ENCODE results near the gene DEPDC5. TPM values are rescaled to one million over a fixed set of nuclear protein-coding genes. Genes with fewer than 3 reads are reported as not detected.

Gene DEPDC5
- total RNA-seq, 1 experiment from 2014 or later = 39.3 TPM

DNA sequence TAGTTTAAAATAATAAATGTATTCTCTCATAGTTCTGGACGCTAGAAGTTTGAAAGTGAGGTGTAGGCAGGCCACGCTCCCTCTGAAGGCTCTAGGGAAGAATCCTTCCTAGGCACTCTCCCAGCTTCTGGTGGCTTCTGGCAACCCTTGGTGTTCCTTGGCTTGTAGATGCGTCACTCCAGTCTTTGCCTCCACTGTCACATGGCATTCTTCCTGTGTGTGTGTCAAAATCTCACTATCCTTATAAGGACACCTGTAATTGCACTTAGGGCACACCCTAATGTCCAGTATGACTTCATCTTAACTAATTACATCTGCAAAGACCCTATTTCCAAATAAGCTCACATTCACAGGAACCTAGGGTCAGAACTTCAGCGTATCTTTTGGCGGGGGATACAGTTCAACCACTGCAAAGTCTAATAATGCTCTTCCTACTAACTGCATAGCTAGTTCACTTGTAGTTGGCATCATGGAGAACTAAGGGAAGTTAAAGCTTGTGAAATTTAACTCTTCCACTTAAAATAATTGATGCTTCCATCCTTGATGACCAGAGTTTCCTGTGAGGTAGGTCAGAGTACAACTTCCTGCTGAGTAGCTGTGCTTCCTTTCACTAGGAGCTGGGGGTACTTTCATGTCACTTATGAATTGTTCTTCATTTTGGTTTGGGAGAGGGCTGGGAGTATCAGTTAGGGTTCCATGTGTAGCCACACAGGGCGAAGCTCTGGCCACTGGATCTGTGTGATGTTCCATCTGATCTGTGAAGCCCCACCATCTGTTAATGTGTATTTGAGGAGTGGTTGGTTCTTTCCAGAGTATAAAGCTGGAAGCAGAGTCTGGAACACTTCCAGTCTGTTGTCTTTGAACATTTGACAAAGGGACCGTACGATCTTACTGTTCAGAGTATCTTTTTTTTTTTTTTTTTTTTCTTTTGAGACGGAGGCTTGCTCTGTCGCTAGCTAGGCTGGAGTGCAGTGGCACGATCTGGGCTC lies 201.0 kb downstream of the DEPDC5 start:
- Histone ChIP-seq H3K9me3 (ENCODE audit: low read depth, low read length, poor library complexity, severe bottlenecking) (no peaks in the 10 kb centered on the region), H3K27me3 (replicated peaks; ENCODE audit: insufficient read depth, low read depth, low read length, poor library complexity) (no peaks in the 10 kb centered on the region), H3K4me3 (ENCODE audit: low read depth, low read length, poor library complexity, severe bottlenecking) (no peak overlapping the region), H3K36me3 (ENCODE audit: insufficient read depth, low read length, poor library complexity, severe bottlenecking) (peaks cover 35% of the 10 kb centered on the region), H3K27ac (ENCODE audit: low read depth, low read length, poor library complexity, severe bottlenecking) (peak overlapping the region; percentile 10), H3K4me1 (ENCODE audit: insufficient read depth, low read length, poor library complexity, severe bottlenecking) (peaks cover 19% of the 10 kb centered on the region)
- intact Hi-C loops (cut with micrococcal nuclease; ENCODE audit: unreplicated experiment) = no loop called here
- CTCF ChIA-PET = no interaction called here
- no TSS peak for BruUV-seq (replicated peaks)
- POLR2A ChIA-PET (ENCODE audit: low non-redundant PET) = no interaction called here
- TF ChIP-seq CTCF (conservative IDR thresholded peaks at IDR 0.05; ENCODE audit: low read depth, low read length) (no peak), EZH2 (IDR thresholded peaks at IDR 0.05; ENCODE audit: borderline replicate concordance, low read depth, low read length, poor library complexity, severe bottlenecking) (no peak)
- no peak for DNase-seq (ENCODE audit: low spot score)

DNA sequence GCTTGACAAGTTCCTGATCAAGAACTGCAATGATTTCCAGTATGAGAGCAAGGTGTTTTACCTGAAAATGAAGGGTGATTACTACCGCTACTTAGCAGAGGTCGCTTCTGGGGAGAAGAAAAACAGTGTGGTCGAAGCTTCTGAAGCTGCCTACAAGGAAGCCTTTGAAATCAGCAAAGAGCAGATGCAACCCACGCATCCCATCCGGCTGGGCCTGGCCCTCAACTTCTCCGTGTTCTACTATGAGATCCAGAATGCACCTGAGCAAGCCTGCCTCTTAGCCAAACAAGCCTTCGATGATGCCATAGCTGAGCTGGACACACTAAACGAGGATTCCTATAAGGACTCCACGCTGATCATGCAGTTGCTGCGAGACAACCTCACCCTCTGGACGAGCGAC lies 202.5 kb downstream of the DEPDC5 start:
- Histone ChIP-seq H3K4me1 (ENCODE audit: insufficient read depth, low read length, poor library complexity, severe bottlenecking) (peaks cover 6% of the 10 kb centered on the region), H3K9me3 (ENCODE audit: low read depth, low read length, poor library complexity, severe bottlenecking) (no peaks in the 10 kb centered on the region), H3K36me3 (ENCODE audit: insufficient read depth, low read length, poor library complexity, severe bottlenecking) (peaks cover 29% of the 10 kb centered on the region), H3K27ac (ENCODE audit: low read depth, low read length, poor library complexity, severe bottlenecking) (no peak overlapping the region), H3K27me3 (replicated peaks; ENCODE audit: insufficient read depth, low read depth, low read length, poor library complexity) (no peaks in the 10 kb centered on the region), H3K4me3 (ENCODE audit: low read depth, low read length, poor library complexity, severe bottlenecking) (no peak overlapping the region)
- intact Hi-C loops (cut with micrococcal nuclease; ENCODE audit: unreplicated experiment) = no loop called here
- POLR2A ChIA-PET (ENCODE audit: low non-redundant PET) = interaction anchor here (0.6 kb wide), 1 partner anchor 679 kb away, joined by 15 read pairs; no protein-coding TSS in a partner anchor
- DNase-seq (ENCODE audit: low spot score) = no peak
- BruUV-seq (replicated peaks) = no TSS peak
- CTCF ChIA-PET = interaction anchor here (1.5 kb wide), 1 partner anchor 14 kb away, joined by 4 read pairs; no protein-coding TSS in a partner anchor
- TF ChIP-seq EZH2 (IDR thresholded peaks at IDR 0.05; ENCODE audit: borderline replicate concordance, low read depth, low read length, poor library complexity, severe bottlenecking) (no peak), CTCF (conservative IDR thresholded peaks at IDR 0.05; ENCODE audit: low read depth, low read length) (no peak)

Other genes with a start within 250 kb of the DEPDC5 start
- 39.0 and 40.8 TPM in 2 replicates for gene PISD, start 91.8 kb upstream of the DEPDC5 start, total RNA-seq (2021)
- 61.0 and 65.4 TPM in 2 replicates for gene PRR14L, start 3.9 kb upstream of the DEPDC5 start, total RNA-seq (2021)
- gene YWHAH, start 190.5 kb downstream of the DEPDC5 start, total RNA-seq (2021) = 161 and 177 TPM in 2 replicates

Measured in A673 (cell line).